ENCODE results near the gene ADAMTS15. TPM values are rescaled to one million over a fixed set of nuclear protein-coding genes. Genes with fewer than 3 reads are reported as not detected.

The ADAMTS15 gene
- total and polyA plus RNA-seq, 11 donors, result 5.3 to 71.0 (median 16.7) TPM

DNA sequence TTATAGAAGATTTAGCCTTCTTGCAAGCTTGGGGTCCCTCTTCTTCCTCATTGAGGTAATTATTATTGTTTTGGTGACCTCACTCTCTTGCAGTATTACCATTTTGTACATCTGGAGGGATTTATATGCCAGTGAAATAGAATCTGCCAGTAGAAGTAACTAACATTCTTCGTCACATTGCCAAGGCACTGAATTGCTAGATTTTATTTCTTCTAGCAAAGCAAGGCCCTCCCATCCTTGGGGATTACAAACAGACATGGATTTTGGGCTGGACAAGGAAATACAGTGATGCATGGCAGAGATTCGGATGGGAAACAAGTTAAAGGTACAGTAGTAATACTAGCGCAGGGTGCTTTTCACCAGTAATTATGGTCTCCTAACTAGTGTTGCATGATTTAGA lies 7.8 kb downstream of the ADAMTS15 start:
- 85 to 89% (median 88%) methylated on average over 3 of the region's 3 CpGs for WGBS, 4 donors
- no peak for ATAC-seq
- no peak for DNase-seq
- H3K27me3 ChIP-seq, result no peaks in the 10 kb centered on the region
- H3K9me3 ChIP-seq, result no peaks in the 10 kb centered on the region
- intact Hi-C loops (cut with DNase I), result loop anchor here in 3 of 10 donors (10.0 kb wide), 4 partner anchors 149 to 279 kb away; no protein-coding TSS in a partner anchor
- peaks cover 0 to 8% (median 0%) of the 10 kb centered on the region in 9 donors for H3K36me3 ChIP-seq
- peak overlapping the region in 3 of 12 donors; percentile 72 to 91 (median 81) for H3K27ac ChIP-seq
- peaks cover 0 to 80% (median 58%) of the 10 kb centered on the region in 12 donors for H3K4me1 ChIP-seq
- H3K4me3 ChIP-seq, result no peak overlapping the region
- TF ChIP-seq, protein P1, sequence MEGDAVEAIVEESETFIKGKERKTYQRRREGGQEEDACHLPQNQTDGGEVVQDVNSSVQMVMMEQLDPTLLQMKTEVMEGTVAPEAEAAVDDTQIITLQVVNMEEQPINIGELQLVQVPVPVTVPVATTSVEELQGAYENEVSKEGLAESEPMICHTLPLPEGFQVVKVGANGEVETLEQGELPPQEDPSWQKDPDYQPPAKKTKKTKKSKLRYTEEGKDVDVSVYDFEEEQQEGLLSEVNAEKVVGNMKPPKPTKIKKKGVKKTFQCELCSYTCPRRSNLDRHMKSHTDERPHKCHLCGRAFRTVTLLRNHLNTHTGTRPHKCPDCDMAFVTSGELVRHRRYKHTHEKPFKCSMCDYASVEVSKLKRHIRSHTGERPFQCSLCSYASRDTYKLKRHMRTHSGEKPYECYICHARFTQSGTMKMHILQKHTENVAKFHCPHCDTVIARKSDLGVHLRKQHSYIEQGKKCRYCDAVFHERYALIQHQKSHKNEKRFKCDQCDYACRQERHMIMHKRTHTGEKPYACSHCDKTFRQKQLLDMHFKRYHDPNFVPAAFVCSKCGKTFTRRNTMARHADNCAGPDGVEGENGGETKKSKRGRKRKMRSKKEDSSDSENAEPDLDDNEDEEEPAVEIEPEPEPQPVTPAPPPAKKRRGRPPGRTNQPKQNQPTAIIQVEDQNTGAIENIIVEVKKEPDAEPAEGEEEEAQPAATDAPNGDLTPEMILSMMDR (IDR thresholded peaks at IDR 0.05), result no peak
- no peak for TF ChIP-seq POLR2A (IDR thresholded peaks at IDR 0.05)

DNA sequence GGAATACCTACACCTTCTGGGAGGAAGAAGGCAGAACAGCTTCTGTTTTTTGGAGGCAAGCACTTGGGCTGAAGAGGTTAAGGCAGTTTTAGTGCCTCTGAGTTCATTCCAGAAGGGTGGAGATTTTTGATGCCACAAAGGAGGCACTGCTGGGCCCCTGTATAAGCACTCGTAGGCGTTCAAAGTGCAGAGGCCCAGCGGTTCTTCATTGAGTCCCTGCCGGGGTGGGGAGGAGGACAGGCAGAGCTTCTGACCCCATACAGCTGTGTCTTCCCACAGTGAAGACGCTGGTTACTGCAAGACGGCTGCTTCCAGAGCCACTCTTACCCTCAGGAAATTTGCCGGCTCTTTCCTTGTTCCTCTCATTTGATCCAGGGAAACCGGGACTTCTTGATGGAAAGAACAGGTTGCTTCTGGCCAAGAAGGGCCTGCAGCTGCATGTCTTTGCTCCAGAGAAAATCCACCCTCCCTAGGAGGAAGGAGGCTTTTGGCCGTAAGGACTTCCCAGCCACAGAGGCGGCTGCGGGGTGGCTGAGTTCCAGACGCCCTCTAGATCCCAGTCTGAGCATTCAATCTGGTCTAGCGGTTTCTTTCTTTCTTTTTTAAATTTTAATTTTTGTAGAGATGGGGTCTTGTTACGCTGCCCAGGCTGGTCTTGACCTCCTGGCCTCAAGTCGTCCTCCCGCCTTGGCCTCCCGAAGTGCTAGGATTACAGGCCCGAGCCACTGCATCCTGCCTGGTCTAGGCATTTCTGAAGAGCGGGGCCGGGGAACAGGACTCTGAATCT lies 9.4 kb downstream of the ADAMTS15 start:
- H3K9me3 ChIP-seq, result no peaks in the 10 kb centered on the region
- TF ChIP-seq, protein P1 (IDR thresholded peaks at IDR 0.05), result peak in 2 of 12 donors; percentile 12 to 28
- TF ChIP-seq POLR2A (IDR thresholded peaks at IDR 0.05), result no peak
- intact Hi-C loops (cut with DNase I), result loop anchor here in 3 of 10 donors (10.0 kb wide), 4 partner anchors 147 to 277 kb away; no protein-coding TSS in a partner anchor
- no peaks in the 10 kb centered on the region for H3K27me3 ChIP-seq
- DNase-seq, result peak in 4 of 5 donors; percentile 59 to 73 (median 64)
- H3K27ac ChIP-seq, result peak overlapping the region; percentile 32 to 72 (median 55)
- peaks cover 0 to 65% (median 43%) of the 10 kb centered on the region in 12 donors for H3K4me1 ChIP-seq
- H3K36me3 ChIP-seq, result peaks cover 0 to 20% (median 8%) of the 10 kb centered on the region in 9 donors
- 50 to 68% (median 57%) methylated on average over 20 of the region's 20 CpGs for WGBS, 4 donors
- peak overlapping the region in 3 of 12 donors; percentile 2 to 19 (median 3) for H3K4me3 ChIP-seq
- peak; percentile 10 to 47 (median 21) for ATAC-seq

DNA sequence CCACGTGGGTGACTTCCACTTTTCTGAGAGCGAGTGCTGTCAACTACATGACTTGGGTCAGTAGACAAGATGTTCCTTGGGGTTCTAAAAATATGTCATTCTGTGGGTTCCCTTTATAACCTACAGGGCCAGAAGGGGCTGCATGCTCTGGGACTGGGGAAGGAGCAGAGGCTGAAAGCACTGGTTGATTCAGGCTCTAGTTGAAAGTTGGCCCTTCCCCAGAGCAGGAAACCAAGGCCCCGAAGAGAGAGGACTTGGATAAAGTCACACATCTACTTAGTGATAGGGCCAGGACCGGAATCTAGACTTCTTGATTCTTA lies 9.9 kb downstream of the ADAMTS15 start:
- intact Hi-C loops (cut with DNase I), result loop anchor here in 3 of 10 donors (10.0 kb wide), 4 partner anchors 146 to 276 kb away; no protein-coding TSS in a partner anchor
- Histone ChIP-seq H3K27ac (peak overlapping the region in 11 of 12 donors; percentile 32 to 72 (median 56)), H3K36me3 (peaks cover 0 to 26% (median 14%) of the 10 kb centered on the region in 9 donors), H3K4me3 (peak overlapping the region in 1 of 12 donors; percentile 19), H3K27me3 (no peaks in the 10 kb centered on the region), H3K9me3 (no peaks in the 10 kb centered on the region), H3K4me1 (peaks cover 0 to 59% (median 37%) of the 10 kb centered on the region in 12 donors)
- no peak for DNase-seq
- ATAC-seq, result no peak
- WGBS, 4 donors, result 40 to 56% (median 46%) methylated on average over 4 of the region's 4 CpGs
- TF ChIP-seq, protein P1 (IDR thresholded peaks at IDR 0.05), result no peak
- TF ChIP-seq POLR2A (IDR thresholded peaks at IDR 0.05), result no peak

DNA sequence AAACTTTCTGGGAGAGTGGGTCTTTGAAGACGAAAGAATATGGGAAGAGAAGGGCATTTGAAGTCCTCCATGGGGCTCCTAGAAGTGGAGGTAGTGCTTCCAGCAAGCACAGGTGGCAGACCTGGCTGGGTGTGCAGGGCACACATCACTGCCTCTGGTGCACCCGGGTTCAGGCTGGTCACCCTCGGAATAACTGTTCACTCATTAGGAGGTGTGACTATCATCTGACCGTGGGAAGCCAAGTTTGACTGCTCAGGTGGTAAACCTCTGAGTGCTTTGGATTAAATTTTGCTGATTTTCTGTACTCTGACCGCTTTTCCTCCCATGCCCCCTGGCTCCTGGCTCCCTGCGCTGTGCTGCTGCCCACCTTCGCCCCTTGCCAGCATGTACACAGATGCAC lies 11.1 kb downstream of the ADAMTS15 start:
- 85 to 95% (median 91%) methylated on average over 7 of the region's 7 CpGs for WGBS, 4 donors
- H3K4me3 ChIP-seq, result no peak overlapping the region
- no peaks in the 10 kb centered on the region for H3K27me3 ChIP-seq
- no peak for TF ChIP-seq POLR2A (IDR thresholded peaks at IDR 0.05)
- TF ChIP-seq, protein P1 (IDR thresholded peaks at IDR 0.05), result no peak
- peaks cover 0 to 48% (median 26%) of the 10 kb centered on the region in 12 donors for H3K4me1 ChIP-seq
- ATAC-seq (no peak), DNase-seq (no peak)
- H3K36me3 ChIP-seq, result peaks cover 0 to 37% (median 26%) of the 10 kb centered on the region in 9 donors
- H3K27ac ChIP-seq, result peak overlapping the region in 1 of 12 donors; percentile 66
- no peaks in the 10 kb centered on the region for H3K9me3 ChIP-seq
- intact Hi-C loops (cut with DNase I), result loop anchor here in 3 of 10 donors (10.0 kb wide), 4 partner anchors 145 to 275 kb away; no protein-coding TSS in a partner anchor

Measured in heart left ventricle (tissue), 16 donors.